ENCODE measurements around the gene ZNF496.
"Not testable (repeated sequence)": the region's sequence is repeated elsewhere in the genome, so short reads cannot be mapped to it uniquely, and the experiment has no call there.

The ZNF496 gene

GRCh38 chr1:247366926-247367645 lies 35.4 kb upstream of the ZNF496 start:
- ATAC-seq (replicated peaks) = no peak
- H3K27ac Mint-ChIP-seq = no peak overlapping the region
- peaks cover 10 to 43% of the 10 kb centered on the region in 2 donors for H3K27me3 Mint-ChIP-seq
- H3K4me3 Mint-ChIP-seq = no peak overlapping the region
- H3K9me3 Mint-ChIP-seq = no peaks in the 10 kb centered on the region
- H3K36me3 Mint-ChIP-seq (ENCODE audit: insufficient read depth) = no peaks in the 10 kb centered on the region
- no peak for DNase-seq
- H3K4me1 Mint-ChIP-seq (ENCODE audit: low read depth in 2 of 2) = no peaks in the 10 kb centered on the region

GRCh38 chr1:247366345-247366744 lies 34.7 kb upstream of the ZNF496 start:
- not testable (repeated sequence) for H3K27ac Mint-ChIP-seq; H3K9me3 Mint-ChIP-seq; H3K4me3 Mint-ChIP-seq; H3K36me3 Mint-ChIP-seq (ENCODE audit: insufficient read depth); DNase-seq; ATAC-seq (replicated peaks); H3K4me1 Mint-ChIP-seq (ENCODE audit: low read depth in 2 of 2)
- H3K27me3 Mint-ChIP-seq = peaks cover 10 to 41% of the 10 kb centered on the region in 2 donors

- H3K4me3 Mint-ChIP-seq = no peak overlapping the region
- H3K27ac Mint-ChIP-seq = no peak overlapping the region
- peaks cover 18 to 55% of the 10 kb centered on the region in 2 donors for H3K27me3 Mint-ChIP-seq
- no peaks in the 10 kb centered on the region for H3K9me3 Mint-ChIP-seq
- ATAC-seq (replicated peaks) = no peak
- no peak for DNase-seq
- no peaks in the 10 kb centered on the region for H3K36me3 Mint-ChIP-seq (ENCODE audit: insufficient read depth)
- H3K4me1 Mint-ChIP-seq (ENCODE audit: low read depth in 2 of 2) = no peaks in the 10 kb centered on the region
These were observed 33.4 kb upstream of the ZNF496 start for GRCh38 chr1:247365023-247365422.

GRCh38 chr1:247363000-247363399 lies 31.3 kb upstream of the ZNF496 start:
- not testable (repeated sequence) for H3K4me3 Mint-ChIP-seq; H3K4me1 Mint-ChIP-seq (ENCODE audit: low read depth in 2 of 2); DNase-seq; ATAC-seq (replicated peaks); H3K36me3 Mint-ChIP-seq (ENCODE audit: insufficient read depth); H3K9me3 Mint-ChIP-seq
- Mint-ChIP-seq H3K27ac (peak overlapping the region; percentile 41 to 86), H3K27me3 (peaks cover 32 to 61% of the 10 kb centered on the region in 2 donors)

- Mint-ChIP-seq H3K27ac (no peak overlapping the region), H3K27me3 (peaks cover 35 to 61% of the 10 kb centered on the region in 2 donors), H3K4me3 (no peak overlapping the region), H3K4me1 (ENCODE audit: low read depth in 2 of 2) (no peaks in the 10 kb centered on the region), H3K36me3 (ENCODE audit: insufficient read depth) (no peaks in the 10 kb centered on the region), H3K9me3 (no peaks in the 10 kb centered on the region)
- DNase-seq = no peak
- no peak for ATAC-seq (replicated peaks)
These were observed 30.5 kb upstream of the ZNF496 start for GRCh38 chr1:247362153-247362552.

GRCh38 chr1:247360991-247361731 lies 29.5 kb upstream of the ZNF496 start:
- H3K27ac Mint-ChIP-seq = peak overlapping the region in 1 of 2 donors; percentile 61
- H3K27me3 Mint-ChIP-seq = peaks cover 40 to 61% of the 10 kb centered on the region in 2 donors
- ATAC-seq (replicated peaks) (no peak), DNase-seq (no peak)
- no peaks in the 10 kb centered on the region for H3K4me1 Mint-ChIP-seq (ENCODE audit: low read depth in 2 of 2)
- H3K36me3 Mint-ChIP-seq (ENCODE audit: insufficient read depth) = no peaks in the 10 kb centered on the region
- H3K4me3 Mint-ChIP-seq = no peak overlapping the region
- H3K9me3 Mint-ChIP-seq = peaks cover 0 to 2% of the 10 kb centered on the region in 2 donors

- Mint-ChIP-seq H3K4me3 (no peak overlapping the region), H3K9me3 (peaks cover 0 to 11% of the 10 kb centered on the region in 2 donors), H3K4me1 (ENCODE audit: low read depth in 2 of 2) (no peaks in the 10 kb centered on the region), H3K27me3 (peaks cover 48 to 62% of the 10 kb centered on the region in 2 donors), H3K27ac (no peak overlapping the region), H3K36me3 (ENCODE audit: insufficient read depth) (no peaks in the 10 kb centered on the region)
- DNase-seq (no peak), ATAC-seq (replicated peaks) (no peak)
These were observed 28.6 kb upstream of the ZNF496 start for GRCh38 chr1:247360116-247360898.

- no peak overlapping the region for H3K4me3 Mint-ChIP-seq
- no peak for ATAC-seq (replicated peaks)
- H3K9me3 Mint-ChIP-seq = peaks cover 0 to 11% of the 10 kb centered on the region in 2 donors
- H3K4me1 Mint-ChIP-seq (ENCODE audit: low read depth in 2 of 2) = no peaks in the 10 kb centered on the region
- H3K36me3 Mint-ChIP-seq (ENCODE audit: insufficient read depth) = no peaks in the 10 kb centered on the region
- H3K27ac Mint-ChIP-seq = no peak overlapping the region
- H3K27me3 Mint-ChIP-seq = peaks cover 50 to 64% of the 10 kb centered on the region in 2 donors
- DNase-seq = no peak
These were observed 27.9 kb upstream of the ZNF496 start for GRCh38 chr1:247359559-247359958.

- Mint-ChIP-seq H3K27ac (no peak overlapping the region), H3K27me3 (peaks cover 55 to 70% of the 10 kb centered on the region in 2 donors), H3K4me1 (ENCODE audit: low read depth in 2 of 2) (no peaks in the 10 kb centered on the region), H3K36me3 (ENCODE audit: insufficient read depth) (no peaks in the 10 kb centered on the region), H3K4me3 (no peak overlapping the region), H3K9me3 (peaks cover 0 to 11% of the 10 kb centered on the region in 2 donors)
- ATAC-seq (replicated peaks) (no peak), DNase-seq (no peak)
These were observed 27.3 kb upstream of the ZNF496 start for GRCh38 chr1:247358920-247359319.

- Mint-ChIP-seq H3K9me3 (peaks cover 0 to 11% of the 10 kb centered on the region in 2 donors), H3K36me3 (ENCODE audit: insufficient read depth) (no peaks in the 10 kb centered on the region), H3K27me3 (peaks cover 64 to 80% of the 10 kb centered on the region in 2 donors), H3K4me1 (ENCODE audit: low read depth in 2 of 2) (no peaks in the 10 kb centered on the region), H3K4me3 (no peak overlapping the region), H3K27ac (no peak overlapping the region)
- no peak for ATAC-seq (replicated peaks)
- DNase-seq = no peak
These were observed 26.1 kb upstream of the ZNF496 start for GRCh38 chr1:247357781-247358211.

- DNase-seq (no peak), ATAC-seq (replicated peaks) (no peak)
- H3K27ac Mint-ChIP-seq = no peak overlapping the region
- peaks cover 64 to 86% of the 10 kb centered on the region in 2 donors for H3K27me3 Mint-ChIP-seq
- H3K4me3 Mint-ChIP-seq = no peak overlapping the region
- no peaks in the 10 kb centered on the region for H3K36me3 Mint-ChIP-seq (ENCODE audit: insufficient read depth)
- H3K9me3 Mint-ChIP-seq = peaks cover 0 to 11% of the 10 kb centered on the region in 2 donors
- H3K4me1 Mint-ChIP-seq (ENCODE audit: low read depth in 2 of 2) = no peaks in the 10 kb centered on the region
These were observed 25.5 kb upstream of the ZNF496 start for GRCh38 chr1:247357052-247357780.

- H3K27me3 Mint-ChIP-seq = peaks cover 51 to 78% of the 10 kb centered on the region in 2 donors
- not testable (repeated sequence) for H3K4me1 Mint-ChIP-seq (ENCODE audit: low read depth in 2 of 2); H3K4me3 Mint-ChIP-seq; H3K36me3 Mint-ChIP-seq (ENCODE audit: insufficient read depth); H3K27ac Mint-ChIP-seq; ATAC-seq (replicated peaks); DNase-seq
- H3K9me3 Mint-ChIP-seq = peaks cover 0 to 11% of the 10 kb centered on the region in 2 donors
These were observed 23.5 kb upstream of the ZNF496 start for GRCh38 chr1:247355160-247355559.

GRCh38 chr1:247352175-247352574 lies 20.5 kb upstream of the ZNF496 start:
- Mint-ChIP-seq H3K9me3 (peaks cover 0 to 11% of the 10 kb centered on the region in 2 donors), H3K4me1 (ENCODE audit: low read depth in 2 of 2) (peaks cover 0 to 3% of the 10 kb centered on the region in 2 donors), H3K27ac (no peak overlapping the region), H3K36me3 (ENCODE audit: insufficient read depth) (no peaks in the 10 kb centered on the region), H3K4me3 (no peak overlapping the region), H3K27me3 (peaks cover 29 to 57% of the 10 kb centered on the region in 2 donors)
- DNase-seq (no peak), ATAC-seq (replicated peaks) (no peak)
